GM12891 (cell line): ENCODE measurements around the gene MXD1.

ENCODE experiments used
- PAX5 ChIP-seq: IDR thresholded peaks from 2 replicates; pipeline ENCODE4 v1.6.1; 2011; ENCODE audit warnings: low read length, moderate library complexity, mild to moderate bottlenecking; ENCODE audit not compliant: insufficient read depth, severe bottlenecking
- POLR2A ChIP-seq: IDR thresholded peaks from 2 replicates; pipeline ENCODE4 v1.6.1; 2011; ENCODE audit warnings: low read depth, low read length, control low read depth
- POLR2AphosphoS5 ChIP-seq: IDR thresholded peaks from 2 replicates; pipeline ENCODE4 v1.6.1; 2011; ENCODE audit warnings: low read depth, low read length, control low read depth

DNA sequence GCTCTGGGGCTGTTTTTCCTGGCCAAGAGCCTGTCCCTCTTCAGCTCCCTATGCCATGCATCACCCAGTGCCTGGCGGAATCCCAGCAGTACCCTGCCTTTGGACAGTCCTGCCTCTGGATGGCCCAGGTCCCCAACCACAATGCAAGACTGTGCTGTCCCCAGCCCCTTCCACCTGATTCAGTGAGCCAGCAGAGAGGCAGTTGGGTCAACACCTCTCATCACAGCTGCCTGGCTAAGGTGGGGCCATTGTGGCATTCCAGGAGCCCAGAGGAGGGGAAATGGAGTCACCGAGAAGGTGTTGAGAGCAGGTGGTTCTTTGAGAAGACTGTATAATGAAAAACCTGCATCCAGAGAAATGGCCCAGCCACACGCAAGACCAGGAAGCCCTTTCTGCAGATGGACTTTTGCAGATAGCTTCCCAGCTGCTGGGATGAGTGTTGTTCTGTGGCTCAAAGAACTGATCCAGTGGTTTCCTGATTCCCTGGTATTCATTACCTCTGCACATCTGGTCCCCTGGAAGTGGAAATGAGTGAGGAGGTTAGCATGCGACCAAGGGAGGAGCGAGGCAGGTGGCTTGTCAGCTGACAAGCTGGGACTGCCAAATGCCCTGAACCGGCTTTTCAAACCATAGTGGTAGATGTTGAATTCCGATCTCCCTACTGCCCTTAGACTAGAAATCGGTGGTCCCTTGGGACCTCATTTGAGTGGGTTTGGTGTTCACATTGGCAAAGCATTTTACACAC lies 48.2 kb downstream of the MXD1 start:
- TF ChIP-seq POLR2AphosphoS5 (no peak), POLR2A (no peak), PAX5 (no peak)
